GM13977 (cell line): Measurements from ENCODE around the gene GPR132.

ENCODE experiments used
- DNase-seq: peaks from one replicate; pipeline ENCODE4 v3.0.0; 2012; ENCODE audit warnings: low spot score
- in situ Hi-C: fragments of 300-500 bp; cut with MboI; formaldehyde crosslinking; loops from one replicate; pipeline ENCODE4 v1.12.0; 2022; ENCODE audit warnings: low sequenced_read_pairs, low pct_unique_long_range_greater_than_20kb, mixed read lengths, inconsistent platforms; ENCODE audit not compliant: unreplicated experiment
- TF ChIP-seq, protein P1 (sequence below): IDR thresholded peaks from 2 replicates; pipeline ENCODE4 v1.5.1; 2012; ENCODE audit warnings: mild to moderate bottlenecking, control low read depth; ENCODE audit not compliant: insufficient read depth; ENCODE audit errors: extremely low read depth, missing control alignments

Gene GPR132

DNA sequence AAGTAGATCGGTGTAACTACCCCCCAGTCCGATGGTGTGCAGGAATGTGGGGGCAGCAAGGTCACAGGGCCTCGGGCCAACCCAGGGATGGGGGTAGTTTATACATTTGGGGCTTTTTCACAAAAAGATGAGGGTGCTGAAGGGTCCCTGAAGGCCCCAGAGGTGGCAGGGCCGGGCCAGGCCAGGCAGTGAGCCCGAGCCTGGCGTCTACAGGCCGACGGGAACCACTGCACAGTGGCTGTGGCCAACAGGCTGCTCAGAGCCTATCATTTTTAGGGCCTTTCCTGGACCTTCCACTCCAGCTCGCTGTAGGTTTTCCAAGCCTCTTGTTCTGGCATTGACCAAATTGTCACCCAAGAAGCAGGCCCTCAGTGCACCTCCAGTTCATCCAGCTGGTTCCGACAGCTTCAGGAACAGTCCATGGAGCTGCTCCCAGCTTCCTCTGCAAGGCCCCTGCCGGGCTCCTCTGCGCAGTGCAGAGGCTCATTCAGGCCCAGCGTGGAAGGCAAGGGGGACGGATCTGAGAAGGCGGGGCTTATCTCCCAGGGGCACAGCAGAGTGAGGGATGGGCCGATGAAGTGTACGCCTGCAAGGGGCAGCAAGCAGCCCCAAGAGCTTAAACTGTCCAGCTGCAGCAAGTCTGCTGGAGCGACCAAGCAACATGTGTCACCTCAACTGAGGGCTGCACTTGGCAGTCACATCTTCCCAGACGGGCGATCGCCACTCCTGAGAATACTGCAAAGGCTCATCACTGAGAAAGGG is 58.2 kb downstream of the GPR132 start:
- DNase-seq = no peak
- in situ Hi-C loops = no loop called here
- TF ChIP-seq, protein P1, sequence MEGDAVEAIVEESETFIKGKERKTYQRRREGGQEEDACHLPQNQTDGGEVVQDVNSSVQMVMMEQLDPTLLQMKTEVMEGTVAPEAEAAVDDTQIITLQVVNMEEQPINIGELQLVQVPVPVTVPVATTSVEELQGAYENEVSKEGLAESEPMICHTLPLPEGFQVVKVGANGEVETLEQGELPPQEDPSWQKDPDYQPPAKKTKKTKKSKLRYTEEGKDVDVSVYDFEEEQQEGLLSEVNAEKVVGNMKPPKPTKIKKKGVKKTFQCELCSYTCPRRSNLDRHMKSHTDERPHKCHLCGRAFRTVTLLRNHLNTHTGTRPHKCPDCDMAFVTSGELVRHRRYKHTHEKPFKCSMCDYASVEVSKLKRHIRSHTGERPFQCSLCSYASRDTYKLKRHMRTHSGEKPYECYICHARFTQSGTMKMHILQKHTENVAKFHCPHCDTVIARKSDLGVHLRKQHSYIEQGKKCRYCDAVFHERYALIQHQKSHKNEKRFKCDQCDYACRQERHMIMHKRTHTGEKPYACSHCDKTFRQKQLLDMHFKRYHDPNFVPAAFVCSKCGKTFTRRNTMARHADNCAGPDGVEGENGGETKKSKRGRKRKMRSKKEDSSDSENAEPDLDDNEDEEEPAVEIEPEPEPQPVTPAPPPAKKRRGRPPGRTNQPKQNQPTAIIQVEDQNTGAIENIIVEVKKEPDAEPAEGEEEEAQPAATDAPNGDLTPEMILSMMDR = no peak

DNA sequence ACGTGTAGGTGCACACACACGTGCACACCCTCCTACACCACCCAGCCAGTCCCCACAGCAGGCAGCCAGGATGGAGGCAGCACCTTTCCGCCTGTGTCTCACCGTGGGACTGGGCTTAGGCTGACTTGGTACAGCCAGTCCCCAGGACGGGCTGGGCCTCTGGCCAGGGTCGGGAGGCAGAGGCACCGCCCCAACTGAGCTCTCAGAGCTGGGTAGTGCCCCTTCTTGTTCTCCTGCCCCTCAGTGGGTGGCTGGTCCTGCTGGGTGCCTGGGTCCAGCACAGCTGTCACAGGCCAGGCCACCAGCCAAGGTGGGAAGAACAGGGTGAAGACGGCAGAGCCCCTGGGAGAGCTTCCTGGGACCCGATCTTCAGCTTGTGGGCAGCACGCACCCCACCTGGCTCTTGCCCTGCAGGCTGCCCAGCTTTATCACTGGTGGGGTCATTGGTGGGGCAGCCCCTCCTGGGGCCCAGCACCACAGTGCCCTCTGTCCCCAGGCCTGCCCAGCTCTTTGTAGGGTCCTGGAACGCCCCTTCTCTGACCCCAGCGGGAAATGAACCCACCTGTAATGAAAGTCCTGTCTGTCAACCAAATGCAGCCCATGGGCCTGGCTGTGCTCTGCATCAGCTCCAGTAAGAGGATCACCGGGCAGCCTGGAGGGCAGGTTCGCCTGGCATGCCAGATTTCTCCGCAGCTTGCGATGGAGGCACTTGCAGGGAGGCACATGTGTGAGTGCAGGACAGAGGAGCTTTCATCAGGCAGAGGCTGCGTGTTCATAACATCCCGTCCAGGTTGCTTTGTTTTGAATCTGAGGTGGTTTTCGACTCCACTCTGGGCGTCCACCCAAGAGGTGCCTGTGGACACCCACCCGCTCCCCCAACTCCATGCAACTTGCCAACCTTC is 59.0 kb downstream of the GPR132 start:
- in situ Hi-C loops = no loop called here
- TF ChIP-seq, protein P1 = no peak
- no peak for DNase-seq

DNA sequence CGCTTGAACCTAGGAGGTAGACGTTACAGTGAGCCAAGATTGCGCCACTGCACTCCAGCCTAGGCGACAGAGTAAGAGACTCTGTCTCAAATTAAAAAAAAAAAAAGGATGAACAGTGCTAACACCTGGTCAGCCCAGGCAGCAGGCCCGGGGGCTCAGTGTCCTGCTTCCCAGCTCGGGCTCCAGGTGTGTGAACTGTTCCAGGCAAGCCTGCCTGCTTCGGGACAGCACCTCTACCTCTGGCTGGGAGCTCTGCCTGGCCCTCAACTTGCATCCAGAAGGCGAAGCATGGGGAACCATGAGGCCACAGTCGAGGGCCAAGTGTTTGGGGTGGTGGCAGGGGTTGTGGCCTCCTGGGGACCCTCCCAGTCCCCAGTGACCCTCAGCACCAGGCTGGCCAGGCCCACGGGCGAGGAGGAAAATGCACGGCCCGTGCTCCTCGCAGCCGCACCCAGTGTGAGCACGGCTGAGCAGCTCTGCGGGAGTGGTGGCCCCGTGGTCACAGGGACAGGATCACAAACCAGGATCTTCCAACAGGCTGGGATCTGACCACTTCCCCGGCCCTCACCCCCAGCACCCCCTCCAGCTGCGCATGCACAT is 59.8 kb downstream of the GPR132 start:
- TF ChIP-seq, protein P1 = no peak
- in situ Hi-C loops = no loop called here
- no peak for DNase-seq
